Motor neuron (in vitro differentiated cells): ENCODE results near the gene SENP5. TPM values are rescaled to one million over a fixed set of nuclear protein-coding genes. Genes with fewer than 3 reads are reported as not detected.

Experiments
- total RNA-seq, 8 experiments: library from RNA; unstranded; fragments of 300-600 nt; gene quantifications; 2 replicates each; pipeline versions ENCODE4 v1.2.3 to v1.2.4, GENCODE V29; 2022

SENP5 gene
- total RNA-seq, 8 experiments from 2014 or later = 26.0 to 37.4 (median 31.6) TPM

Other genes starting within 250 kb of the SENP5 start
- under 1 TPM in 6 of 8 experiments, not detected in 2; 0.18 to 0.72 (median 0.47) TPM for gene NRROS, start 228.2 kb upstream of the SENP5 start, total RNA-seq
- 10 to 100 TPM in 4 of 8 experiments, 1 to 10 TPM in 4; 1.9 to 13.6 (median 10.5) TPM for gene CEP19, start 155.7 kb upstream of the SENP5 start, total RNA-seq
- gene PIGX, start 155.5 kb upstream of the SENP5 start, total RNA-seq = 10 to 100 TPM in 7 of 8 experiments, 1 to 10 TPM in 1; 9.8 to 35.3 (median 24.3) TPM
- gene PAK2, start 128.1 kb upstream of the SENP5 start, total RNA-seq = 10 to 100 TPM; 20.3 to 50.8 (median 41.9) TPM
- 100 to 1,000 TPM in 3 of 8 experiments, 10 to 100 TPM in 5; 83.9 to 130 (median 96.8) TPM for gene NCBP2, start 74.6 kb downstream of the SENP5 start, total RNA-seq
- 1 to 10 TPM; 1.2 to 7.1 (median 2.2) TPM for gene PIGZ, start 100.9 kb downstream of the SENP5 start, total RNA-seq
- gene MELTF, start 161.9 kb downstream of the SENP5 start, total RNA-seq = 10 to 100 TPM in 3 of 8 experiments, 1 to 10 TPM in 3, under 1 TPM in 2; 0.43 to 47.8 (median 2.6) TPM